Astrocyte (in vitro differentiated cells and primary cell): ENCODE data around the gene JTB. TPM values are rescaled to one million over a fixed set of nuclear protein-coding genes. Genes with fewer than 3 reads are reported as not detected.
"Not testable (repeated sequence)": the region's sequence is repeated elsewhere in the genome, so short reads cannot be mapped to it uniquely, and the experiment has no call there.

Source experiments
- DNase-seq: peaks from one replicate; pipeline ENCODE4 v3.0.0-alpha.2; 2010; ENCODE audit warnings: low read depth
- FAIRE-seq: peaks from 2 replicates; lab custom pipeline; 2011; peaks lifted over from hg19 to GRCh38; lab: Jason Lieb, UNC
- H2AFZ ChIP-seq: 2 replicates; pipeline ENCODE4 v1.6.0; 2012; ENCODE audit warnings: low read depth, low read length, inconsistent platforms
- H3K27ac ChIP-seq: 2 replicates; pipeline ENCODE4 v1.5.1; 2011; ENCODE audit warnings: low read depth, low read length, inconsistent platforms
- H3K27me3 ChIP-seq: 2 replicates; pipeline ENCODE4 v1.6.0; 2011; ENCODE audit warnings: low read length, inconsistent platforms; ENCODE audit not compliant: insufficient read depth
- H3K36me3 ChIP-seq: 2 replicates; pipeline ENCODE4 v1.5.1; 2011; ENCODE audit warnings: low read length, inconsistent platforms; ENCODE audit not compliant: insufficient read depth
- H3K4me1 ChIP-seq: 2 replicates; pipeline ENCODE4 v1.5.1; 2011; ENCODE audit warnings: low read length, inconsistent platforms; ENCODE audit not compliant: insufficient read depth
- H3K4me2 ChIP-seq: 2 replicates; pipeline ENCODE4 v1.6.0; 2012; ENCODE audit warnings: low read length, inconsistent platforms
- H3K4me3 ChIP-seq: 2 replicates; pipeline ENCODE4 v1.5.1; 2011; ENCODE audit warnings: low read depth, mild to moderate bottlenecking, low read length, inconsistent platforms; ENCODE audit not compliant: insufficient read depth
- H3K79me2 ChIP-seq: 2 replicates; pipeline ENCODE4 v1.6.0; 2012; ENCODE audit warnings: mild to moderate bottlenecking, low read length, inconsistent platforms; ENCODE audit not compliant: insufficient read depth
- H3K9ac ChIP-seq: 2 replicates; pipeline ENCODE4 v1.6.0; 2012; ENCODE audit warnings: mild to moderate bottlenecking, low read length, inconsistent platforms
- H3K9me3 ChIP-seq: 2 replicates; pipeline ENCODE4 v1.5.1; 2012; ENCODE audit warnings: low read depth, mild to moderate bottlenecking, low read length, inconsistent platforms; ENCODE audit not compliant: insufficient read depth
- H4K20me1 ChIP-seq: 2 replicates; pipeline ENCODE4 v1.6.0; 2012; ENCODE audit warnings: low read length, inconsistent platforms; ENCODE audit not compliant: insufficient read depth
- H3K27ac Mint-ChIP-seq: one replicate; pipeline ENCODE4 v1.8.0; 2021; ENCODE audit warnings: mild to moderate bottlenecking, mixed read lengths; ENCODE audit not compliant: unreplicated experiment
- H3K27me3 Mint-ChIP-seq: one replicate; pipeline ENCODE4 v1.8.0; 2021; ENCODE audit warnings: low read depth, mixed read lengths; ENCODE audit not compliant: unreplicated experiment
- H3K36me3 Mint-ChIP-seq: one replicate; pipeline ENCODE4 v1.8.0; 2021; ENCODE audit warnings: low read depth, mixed read lengths; ENCODE audit not compliant: unreplicated experiment
- H3K4me1 Mint-ChIP-seq: one replicate; pipeline ENCODE4 v1.8.0; 2021; ENCODE audit warnings: low read depth, mixed read lengths; ENCODE audit not compliant: unreplicated experiment
- H3K4me3 Mint-ChIP-seq: one replicate; pipeline ENCODE4 v1.8.0; 2021; ENCODE audit warnings: mild to moderate bottlenecking, moderate library complexity, mixed read lengths; ENCODE audit not compliant: unreplicated experiment
- H3K9me3 Mint-ChIP-seq: one replicate; pipeline ENCODE4 v1.8.0; 2021; ENCODE audit warnings: mild to moderate bottlenecking, mixed read lengths; ENCODE audit not compliant: unreplicated experiment
- CTCF ChIP-seq: IDR thresholded peaks from 2 replicates; pipeline ENCODE4 v1.5.1; 2011; ENCODE audit warnings: low read depth, mild to moderate bottlenecking, inconsistent platforms, low read length, moderate library complexity; ENCODE audit not compliant: insufficient read depth
- EZH2 ChIP-seq: IDR thresholded peaks from 2 replicates; pipeline ENCODE4 v1.6.1; 2012; ENCODE audit warnings: mild to moderate bottlenecking, low read length, inconsistent platforms; ENCODE audit not compliant: insufficient read depth
- total RNA-seq: library from RNA; stranded (reverse); gene quantifications from 2 replicates; pipeline ENCODE4 v1.2.1, GENCODE V29; 2021

JTB gene
- total RNA-seq, 1 donor from 2014 or later = 103 TPM

GRCh38 chr1:154019269-154019668 lies 41.8 kb upstream of the JTB start:
- no peak for FAIRE-seq
- no peak for DNase-seq
- H3K4me2 ChIP-seq = no peak overlapping the region
- no peak overlapping the region for H2AFZ ChIP-seq
- H3K27ac ChIP-seq = no peak overlapping the region
- no peaks in the 10 kb centered on the region for H3K36me3 ChIP-seq
- Mint-ChIP-seq H3K27ac (no peak overlapping the region), H3K4me1 (no peaks in the 10 kb centered on the region), H3K9me3 (peaks cover 3% of the 10 kb centered on the region), H3K36me3 (no peaks in the 10 kb centered on the region), H3K27me3 (peaks cover 3% of the 10 kb centered on the region), H3K4me3 (no peak overlapping the region)
- H3K9ac ChIP-seq = no peak overlapping the region
- H3K4me3 ChIP-seq = no peak overlapping the region
- TF ChIP-seq CTCF = no peak
- no peak for TF ChIP-seq EZH2
- H3K27me3 ChIP-seq = peaks cover 2% of the 10 kb centered on the region
- H3K4me1 ChIP-seq = no peaks in the 10 kb centered on the region
- H3K79me2 ChIP-seq = no peaks in the 10 kb centered on the region
- H3K9me3 ChIP-seq = no peaks in the 10 kb centered on the region
- no peaks in the 10 kb centered on the region for H4K20me1 ChIP-seq

GRCh38 chr1:154014154-154014907 lies 36.9 kb upstream of the JTB start:
- no peak overlapping the region for H3K27ac Mint-ChIP-seq
- DNase-seq = peak; percentile 25
- TF ChIP-seq EZH2 = no peak
- no peak for TF ChIP-seq CTCF

GRCh38 chr1:154012543-154012942 lies 35.1 kb upstream of the JTB start:
- H4K20me1 ChIP-seq, H3K36me3 Mint-ChIP-seq, H3K27ac ChIP-seq, H3K36me3 ChIP-seq, H3K9me3 ChIP-seq, H3K4me2 ChIP-seq, H3K4me3 Mint-ChIP-seq, H3K4me1 Mint-ChIP-seq, H3K27me3 Mint-ChIP-seq, H3K9me3 Mint-ChIP-seq, H3K4me1 ChIP-seq, H3K27ac Mint-ChIP-seq, H3K79me2 ChIP-seq, DNase-seq, H3K9ac ChIP-seq, H3K4me3 ChIP-seq, H2AFZ ChIP-seq, FAIRE-seq, H3K27me3 ChIP-seq: not testable (repeated sequence)

More at GRCh38 chr1:154014154-154014907, 36.9 kb upstream of the JTB start:
- Mint-ChIP-seq H3K9me3 (no peaks in the 10 kb centered on the region), H3K27me3 (peaks cover 3% of the 10 kb centered on the region), H3K36me3 (no peaks in the 10 kb centered on the region), H3K4me3 (no peak overlapping the region), H3K4me1 (no peaks in the 10 kb centered on the region)
- Histone ChIP-seq H3K27me3 (peaks cover 1% of the 10 kb centered on the region), H3K4me1 (no peaks in the 10 kb centered on the region), H3K4me3 (no peak overlapping the region), H2AFZ (no peak overlapping the region), H3K9ac (no peak overlapping the region), H3K36me3 (no peaks in the 10 kb centered on the region), H4K20me1 (no peaks in the 10 kb centered on the region), H3K4me2 (no peak overlapping the region), H3K79me2 (no peaks in the 10 kb centered on the region), H3K27ac (no peak overlapping the region), H3K9me3 (no peaks in the 10 kb centered on the region)
- FAIRE-seq = no peak
